Right renal cortex interstitium (tissue), 3 donors: ENCODE results near the gene FCN1. TPM values are rescaled to one million over a fixed set of nuclear protein-coding genes. Genes with fewer than 3 reads are reported as not detected.

Experiments
- DNase-seq, 3 donors: peaks; one replicate each; pipeline ENCODE4 v3.0.0-alpha.2; 2013; ENCODE audit warnings: low read depth in 3 of 3, low spot score in 2 of 3
- polyA plus RNA-seq, 3 donors: library from polyadenylated mRNA; unstranded; fragments of 120-200 nt; gene quantifications; one replicate each; pipeline ENCODE4 v1.2.1, GENCODE V29; 2013; ENCODE audit not compliant: insufficient read length in 3 of 3

Gene FCN1
- polyA plus RNA-seq, 3 donors = 2.6 to 3.2 (median 2.8) TPM

GRCh38 chr9:134938346-134939079 is 20.8 kb upstream of the FCN1 start:
- DNase-seq = no peak

- no peak for DNase-seq
Observed at GRCh38 chr9:134937566-134938345, 20.0 kb upstream of the FCN1 start.

GRCh38 chr9:134937164-134937555 is 19.4 kb upstream of the FCN1 start:
- DNase-seq = no peak

- no peak for DNase-seq
Observed at GRCh38 chr9:134936346-134937163, 18.8 kb upstream of the FCN1 start.

GRCh38 chr9:134935701-134936345 is 18.1 kb upstream of the FCN1 start:
- no peak for DNase-seq

- DNase-seq = no peak
Observed at GRCh38 chr9:134935056-134935640, 17.4 kb upstream of the FCN1 start.

GRCh38 chr9:134933076-134933659 is 15.5 kb upstream of the FCN1 start:
- no peak for DNase-seq

- no peak for DNase-seq
Observed at GRCh38 chr9:134932606-134933005, 14.9 kb upstream of the FCN1 start.

- no peak for DNase-seq
Observed at GRCh38 chr9:134932171-134932570, 14.5 kb upstream of the FCN1 start.

- DNase-seq = no peak
Observed at GRCh38 chr9:134930398-134930797, 12.7 kb upstream of the FCN1 start.

- no peak for DNase-seq
Observed at GRCh38 chr9:134929193-134930158, 11.8 kb upstream of the FCN1 start.

- DNase-seq = no peak
Observed at GRCh38 chr9:134928436-134929192, 10.9 kb upstream of the FCN1 start.

GRCh38 chr9:134925011-134925511 is 7.3 kb upstream of the FCN1 start:
- DNase-seq = no peak

GRCh38 chr9:134923466-134923865 is 5.8 kb upstream of the FCN1 start:
- no peak for DNase-seq

GRCh38 chr9:134922932-134923240 is 5.2 kb upstream of the FCN1 start:
- DNase-seq = no peak

GRCh38 chr9:134922066-134922931 is 4.6 kb upstream of the FCN1 start:
- DNase-seq = no peak

GRCh38 chr9:134919303-134919702 is 1.6 kb upstream of the FCN1 start:
- no peak for DNase-seq
